ENCODE results near the gene PRCD. TPM values are rescaled to one million over a fixed set of nuclear protein-coding genes. Genes with fewer than 3 reads are reported as not detected.
"Not testable (repeated sequence)": the region's sequence is repeated elsewhere in the genome, so short reads cannot be mapped to it uniquely, and the experiment has no call there.

PRCD gene
- total RNA-seq, 1 donor from 2014 or later: not detected

DNA sequence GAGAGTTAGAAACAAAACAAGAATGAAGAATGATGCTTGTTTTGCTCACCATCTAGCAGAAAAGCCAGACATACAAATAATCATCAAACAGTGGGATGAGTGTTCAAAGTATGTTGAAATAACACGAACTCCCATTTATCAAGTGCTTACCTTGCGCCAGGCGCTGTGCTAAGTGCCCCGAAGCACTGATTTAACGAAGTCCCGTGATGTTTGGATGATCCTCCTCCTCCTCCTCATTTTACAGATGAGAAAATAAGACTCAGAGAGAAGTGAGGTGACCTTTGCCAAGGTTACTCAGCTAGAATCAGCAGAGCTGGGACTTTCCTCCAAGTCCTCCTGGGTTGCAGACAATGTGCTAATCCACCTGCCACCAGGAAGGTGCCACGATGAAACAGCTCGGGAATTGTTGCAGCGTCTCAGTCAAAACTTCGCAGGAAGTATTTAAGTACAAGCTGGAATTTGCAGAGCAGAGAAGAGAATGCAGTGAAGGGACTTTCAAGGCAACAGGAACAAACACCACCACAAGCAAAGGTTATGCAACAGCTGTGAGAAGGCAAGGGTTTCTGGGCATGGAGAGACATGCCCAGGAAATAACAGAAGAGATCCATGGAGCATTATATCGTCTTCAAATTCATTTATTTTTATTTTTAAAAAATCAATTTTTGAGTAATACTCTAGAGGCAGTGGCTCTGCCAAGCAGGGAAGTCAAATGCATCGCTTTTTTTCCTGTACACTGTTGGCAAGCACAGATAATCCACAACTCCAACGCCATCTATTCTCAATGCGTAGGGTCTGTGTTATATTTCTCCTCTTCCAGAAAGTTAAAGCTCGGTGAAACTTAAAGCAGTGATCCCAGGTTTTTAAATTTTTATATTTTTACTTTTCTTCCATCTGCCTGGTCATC is 11.1 kb downstream of the PRCD start:
- Mint-ChIP-seq H3K4me1 (ENCODE audit: low read depth) (peaks cover 10% of the 10 kb centered on the region), H3K36me3 (ENCODE audit: low read depth) (peaks cover 7% of the 10 kb centered on the region), H3K4me3 (peak overlapping the region; percentile 16), H3K27ac (peak overlapping the region; percentile 76), H3K27me3 (ENCODE audit: insufficient read depth) (peaks cover 2% of the 10 kb centered on the region), H3K9me3 (no peaks in the 10 kb centered on the region)
- no peak for DNase-seq (ENCODE audit: low spot score)
- intact Hi-C loops (cut with micrococcal nuclease): no loop called here

DNA sequence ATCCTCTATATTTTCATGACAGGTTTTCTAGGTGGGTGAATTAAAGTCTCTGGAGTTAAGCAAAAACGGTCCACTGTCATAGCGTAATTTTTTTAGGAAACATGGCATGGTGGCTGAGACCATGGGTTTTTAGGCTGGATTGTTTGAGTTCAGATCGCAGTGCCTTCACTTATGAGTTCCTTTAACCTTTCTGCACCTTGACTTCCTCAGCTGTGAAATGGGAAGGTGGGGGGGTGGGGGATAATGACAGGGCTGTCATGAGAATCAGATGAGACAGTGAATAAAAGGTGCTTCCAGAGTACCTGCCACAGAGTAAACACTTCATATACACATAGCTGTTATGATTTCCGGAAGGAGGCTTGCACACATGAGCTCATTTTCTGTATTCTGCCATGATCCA is 11.8 kb downstream of the PRCD start:
- no peak overlapping the region for H3K4me3 Mint-ChIP-seq
- intact Hi-C loops (cut with micrococcal nuclease): no loop called here
- peaks cover 16% of the 10 kb centered on the region for H3K4me1 Mint-ChIP-seq (ENCODE audit: low read depth)
- H3K36me3 Mint-ChIP-seq (ENCODE audit: low read depth): peaks cover 7% of the 10 kb centered on the region
- H3K27ac Mint-ChIP-seq: no peak overlapping the region
- no peak for DNase-seq (ENCODE audit: low spot score)
- H3K9me3 Mint-ChIP-seq: no peaks in the 10 kb centered on the region
- peaks cover 2% of the 10 kb centered on the region for H3K27me3 Mint-ChIP-seq (ENCODE audit: insufficient read depth)

DNA sequence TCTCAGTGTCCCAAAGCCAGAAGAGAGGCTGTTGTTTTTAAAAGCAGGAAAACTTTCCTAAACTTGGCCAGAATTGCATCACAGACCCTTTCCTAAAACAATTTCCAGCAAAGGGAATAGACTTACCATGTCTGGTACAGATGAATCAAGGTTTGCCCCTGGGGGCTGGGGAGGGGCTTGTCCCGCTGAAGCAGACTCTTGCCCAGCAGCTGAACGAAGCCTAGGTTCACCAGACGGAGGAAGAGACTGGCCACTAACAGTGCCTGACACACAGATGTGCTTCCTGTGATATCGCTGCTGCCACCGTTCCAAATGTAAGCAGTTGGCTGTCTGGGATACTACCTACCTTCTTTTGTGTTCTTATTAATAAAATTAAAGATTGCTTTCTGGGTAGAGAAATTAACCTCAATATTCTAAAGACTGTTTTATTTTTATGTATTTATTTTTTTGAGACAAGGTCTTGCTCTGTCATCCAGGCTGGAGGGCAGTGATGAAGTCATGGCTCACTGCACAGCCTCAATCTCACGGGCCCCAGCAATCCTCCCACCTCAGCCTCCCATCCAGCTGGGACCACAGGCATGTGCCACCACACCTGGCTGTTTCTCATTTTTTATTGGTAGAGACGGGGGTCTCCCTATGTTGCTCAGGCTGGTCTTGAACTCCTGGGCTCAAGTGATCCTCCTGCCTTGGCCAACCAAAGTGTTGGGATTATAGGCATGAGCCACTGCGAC is 13.5 kb downstream of the PRCD start:
- intact Hi-C loops (cut with micrococcal nuclease): no loop called here
- Mint-ChIP-seq H3K4me1 (ENCODE audit: low read depth) (peaks cover 22% of the 10 kb centered on the region), H3K36me3 (ENCODE audit: low read depth) (peaks cover 19% of the 10 kb centered on the region)

DNA sequence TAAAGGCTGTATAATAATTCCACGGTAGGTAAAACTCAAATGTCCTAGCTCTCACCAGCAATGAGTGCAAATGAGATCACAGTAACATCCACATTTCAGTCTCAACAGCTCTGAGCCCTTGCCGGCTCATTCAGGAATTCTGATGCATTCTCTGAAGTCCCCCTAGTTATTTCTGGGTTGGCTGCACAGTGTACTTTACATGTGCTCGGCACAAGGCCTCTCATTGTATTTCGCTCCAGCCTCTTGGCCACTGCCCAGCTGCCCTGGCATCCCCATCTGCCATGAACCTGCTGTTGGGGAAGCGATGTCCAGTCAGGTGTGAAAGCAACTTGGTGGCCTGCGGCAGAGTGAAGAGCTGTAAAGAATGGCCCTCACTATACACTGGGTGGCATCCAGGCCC is 14.3 kb downstream of the PRCD start:
- Mint-ChIP-seq H3K27me3 (ENCODE audit: insufficient read depth) (peaks cover 2% of the 10 kb centered on the region), H3K36me3 (ENCODE audit: low read depth) (peaks cover 26% of the 10 kb centered on the region), H3K4me3 (no peak overlapping the region), H3K4me1 (ENCODE audit: low read depth) (peaks cover 30% of the 10 kb centered on the region), H3K27ac (no peak overlapping the region), H3K9me3 (no peaks in the 10 kb centered on the region)
- DNase-seq (ENCODE audit: low spot score): no peak
- intact Hi-C loops (cut with micrococcal nuclease): no loop called here

More for the DNA sequence above, 13.5 kb downstream of the PRCD start:
- H3K27ac Mint-ChIP-seq: no peak overlapping the region
- H3K9me3 Mint-ChIP-seq: no peaks in the 10 kb centered on the region
- peaks cover 2% of the 10 kb centered on the region for H3K27me3 Mint-ChIP-seq (ENCODE audit: insufficient read depth)
- no peak overlapping the region for H3K4me3 Mint-ChIP-seq
- DNase-seq (ENCODE audit: low spot score): no peak

DNA sequence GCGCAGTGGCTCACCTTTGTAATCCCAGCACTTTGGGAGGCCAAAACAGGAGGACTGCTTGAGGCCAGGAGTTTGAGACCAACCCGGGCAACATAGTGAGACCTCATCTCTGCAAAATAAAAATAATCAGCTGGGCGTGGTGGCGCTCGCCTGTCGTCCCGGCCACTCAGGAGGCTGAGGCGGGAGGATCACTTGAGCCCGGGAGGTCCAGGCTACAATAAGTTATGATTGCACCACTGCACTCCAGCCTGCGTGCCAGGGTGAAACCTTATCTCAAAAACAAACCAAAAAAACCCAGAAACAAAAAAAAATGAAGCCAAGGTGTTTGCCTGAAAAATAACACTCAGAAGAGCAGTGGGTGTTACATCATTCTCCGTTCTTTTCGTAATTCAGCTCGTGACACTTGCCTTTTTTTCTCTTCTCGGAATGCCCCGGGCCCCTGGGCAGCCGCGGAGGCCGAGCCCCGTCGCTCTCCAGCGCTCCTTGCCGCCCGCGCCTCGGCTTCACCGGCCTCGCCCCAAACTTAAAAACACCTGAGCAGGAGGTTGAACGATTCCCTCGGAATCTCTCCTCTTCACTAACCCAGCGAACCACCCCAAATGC is 17.0 kb downstream of the PRCD start:
- Mint-ChIP-seq H3K9me3 (no peaks in the 10 kb centered on the region), H3K27ac (peak overlapping the region; percentile 97), H3K36me3 (ENCODE audit: low read depth) (peaks cover 44% of the 10 kb centered on the region), H3K4me3 (peak overlapping the region; percentile 98), H3K27me3 (ENCODE audit: insufficient read depth) (no peaks in the 10 kb centered on the region), H3K4me1 (ENCODE audit: low read depth) (peaks cover 43% of the 10 kb centered on the region)
- peak; percentile 29 for DNase-seq (ENCODE audit: low spot score)
- intact Hi-C loops (cut with micrococcal nuclease): loop anchor here (1.0 to 5.0 kb wide), 5 partner anchors 42 to 1705 kb away; partner anchors contain the start of genes PRPSAP1, SRSF2 and UBE2O

DNA sequence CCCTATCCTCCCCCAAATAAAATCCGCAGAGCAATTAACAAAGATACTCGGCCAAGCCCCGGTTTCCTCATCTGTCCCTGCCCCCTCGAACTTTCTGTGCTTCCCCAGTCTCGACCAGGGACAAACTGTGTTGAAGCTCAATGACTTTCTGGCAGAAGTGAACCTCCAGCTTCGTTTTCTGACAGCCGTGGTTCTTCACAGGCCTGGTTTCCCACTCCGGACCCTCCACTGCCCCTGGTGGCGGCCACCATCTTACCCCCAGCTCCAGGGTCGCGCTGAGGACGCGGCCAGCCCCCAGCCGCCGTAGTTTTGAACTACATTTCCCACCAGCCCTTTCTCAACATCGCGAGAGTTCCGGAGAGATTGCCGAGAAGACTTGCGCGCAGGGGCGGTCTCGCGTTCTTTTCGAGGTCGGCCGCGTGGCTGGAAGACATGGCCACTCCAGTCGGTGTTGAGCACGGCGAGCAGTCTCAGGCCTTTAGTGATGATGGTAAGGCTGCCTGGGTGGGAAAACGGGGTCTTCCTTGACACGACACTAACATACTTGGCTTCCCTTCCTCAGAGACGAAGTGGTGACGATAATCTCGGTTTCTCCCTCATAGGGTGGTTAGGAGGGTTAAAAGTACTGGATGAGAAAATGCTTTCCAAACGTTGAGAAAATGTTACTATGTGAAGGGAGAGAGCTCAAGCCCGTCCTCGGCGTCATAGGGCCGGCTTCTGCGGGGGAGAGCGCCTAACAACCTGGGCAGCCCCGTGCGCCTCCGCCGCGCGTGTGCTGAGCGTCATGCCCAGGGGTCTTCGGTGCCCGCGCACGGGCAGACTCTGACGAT is 17.7 kb downstream of the PRCD start:
- Mint-ChIP-seq H3K4me3 (peak overlapping the region; percentile 98), H3K9me3 (no peaks in the 10 kb centered on the region), H3K27ac (peak overlapping the region; percentile 97), H3K4me1 (ENCODE audit: low read depth) (peaks cover 43% of the 10 kb centered on the region), H3K27me3 (ENCODE audit: insufficient read depth) (no peaks in the 10 kb centered on the region), H3K36me3 (ENCODE audit: low read depth) (peaks cover 47% of the 10 kb centered on the region)
- intact Hi-C loops (cut with micrococcal nuclease): loop anchor here (1.0 to 5.0 kb wide), 7 partner anchors 42 to 1705 kb away; partner anchors contain the start of genes PRPSAP1, SRSF2 and UBE2O
- peak; percentile 93 for DNase-seq (ENCODE audit: low spot score)

DNA sequence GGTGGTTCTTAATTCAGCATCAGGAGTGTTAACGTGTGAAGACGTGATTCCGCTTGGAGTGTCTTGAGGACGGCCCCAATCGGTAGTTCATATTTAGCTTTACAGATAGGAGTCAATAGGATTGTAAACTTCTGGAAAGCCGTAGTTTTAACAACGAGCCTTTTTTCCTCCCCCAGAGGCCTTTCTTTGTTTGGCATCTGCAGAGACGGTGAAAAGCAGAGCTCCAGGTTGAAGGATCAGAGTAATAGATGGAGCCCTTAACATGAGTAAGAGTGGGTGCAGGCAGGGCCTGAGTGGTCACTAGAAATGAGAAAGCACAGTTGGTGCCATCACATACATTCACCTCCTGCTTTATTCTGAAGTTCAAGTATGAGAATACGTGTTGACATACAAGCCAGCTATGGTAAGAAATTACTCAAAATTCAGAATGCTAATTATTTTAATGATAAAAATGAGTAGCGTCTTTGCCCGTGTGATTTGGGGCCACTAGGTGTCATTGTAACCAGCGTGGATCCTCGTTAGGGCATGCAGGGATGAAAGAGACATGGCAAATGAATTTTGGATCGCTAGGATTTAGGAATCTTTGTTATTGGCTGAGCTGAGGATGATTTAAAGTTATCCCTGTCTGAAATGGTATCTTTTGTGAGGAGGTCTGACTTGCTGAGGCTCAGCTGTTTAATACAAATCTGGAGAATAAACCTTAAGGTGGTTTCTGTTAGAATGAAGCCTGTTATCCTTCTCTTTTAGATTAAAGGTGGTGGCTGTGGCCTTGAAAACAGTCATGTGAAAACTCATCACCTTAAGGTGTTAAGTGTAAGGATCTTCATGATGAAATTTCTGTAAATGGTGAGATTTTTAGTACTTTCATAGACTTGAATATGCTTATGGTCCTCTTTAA is 18.6 kb downstream of the PRCD start:
- Mint-ChIP-seq H3K4me3 (peak overlapping the region; percentile 98), H3K36me3 (ENCODE audit: low read depth) (peaks cover 56% of the 10 kb centered on the region), H3K27me3 (ENCODE audit: insufficient read depth) (no peaks in the 10 kb centered on the region), H3K27ac (peak overlapping the region; percentile 97), H3K9me3 (no peaks in the 10 kb centered on the region), H3K4me1 (ENCODE audit: low read depth) (peaks cover 52% of the 10 kb centered on the region)
- no peak for DNase-seq (ENCODE audit: low spot score)
- intact Hi-C loops (cut with micrococcal nuclease): loop anchor here (1.0 to 5.0 kb wide), 5 partner anchors 66 to 1706 kb away; partner anchors contain the start of genes PRPSAP1 and UBE2O

DNA sequence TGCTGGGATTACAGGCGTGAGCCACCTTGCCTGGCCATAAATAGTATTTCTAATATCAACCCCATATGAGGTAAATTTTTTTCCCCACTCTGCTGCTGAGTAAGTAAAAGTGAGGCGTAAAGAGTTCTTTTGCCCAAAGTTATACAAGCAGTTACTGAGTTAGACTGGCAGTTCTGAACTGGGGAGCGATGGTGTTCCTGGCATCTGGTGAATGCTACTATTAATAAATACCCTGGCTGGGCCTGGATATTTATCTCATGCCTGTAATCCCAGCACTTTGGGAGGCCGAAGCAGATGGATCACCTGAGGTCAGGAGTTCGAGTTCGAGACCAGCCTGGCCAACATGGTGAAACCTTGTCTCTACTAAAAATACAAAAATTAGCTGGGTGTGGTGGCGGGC is 19.6 kb downstream of the PRCD start:
- peak overlapping the region; percentile 98 for H3K4me3 Mint-ChIP-seq
- not testable (repeated sequence) for H3K27me3 Mint-ChIP-seq (ENCODE audit: insufficient read depth); DNase-seq (ENCODE audit: low spot score); H3K9me3 Mint-ChIP-seq
- peak overlapping the region; percentile 97 for H3K27ac Mint-ChIP-seq
- H3K4me1 Mint-ChIP-seq (ENCODE audit: low read depth): peaks cover 53% of the 10 kb centered on the region
- intact Hi-C loops (cut with micrococcal nuclease): loop anchor here (2.0 to 5.0 kb wide), 4 partner anchors 107 to 1707 kb away; partner anchors contain the start of genes PRPSAP1 and UBE2O
- peaks cover 56% of the 10 kb centered on the region for H3K36me3 Mint-ChIP-seq (ENCODE audit: low read depth)

DNA sequence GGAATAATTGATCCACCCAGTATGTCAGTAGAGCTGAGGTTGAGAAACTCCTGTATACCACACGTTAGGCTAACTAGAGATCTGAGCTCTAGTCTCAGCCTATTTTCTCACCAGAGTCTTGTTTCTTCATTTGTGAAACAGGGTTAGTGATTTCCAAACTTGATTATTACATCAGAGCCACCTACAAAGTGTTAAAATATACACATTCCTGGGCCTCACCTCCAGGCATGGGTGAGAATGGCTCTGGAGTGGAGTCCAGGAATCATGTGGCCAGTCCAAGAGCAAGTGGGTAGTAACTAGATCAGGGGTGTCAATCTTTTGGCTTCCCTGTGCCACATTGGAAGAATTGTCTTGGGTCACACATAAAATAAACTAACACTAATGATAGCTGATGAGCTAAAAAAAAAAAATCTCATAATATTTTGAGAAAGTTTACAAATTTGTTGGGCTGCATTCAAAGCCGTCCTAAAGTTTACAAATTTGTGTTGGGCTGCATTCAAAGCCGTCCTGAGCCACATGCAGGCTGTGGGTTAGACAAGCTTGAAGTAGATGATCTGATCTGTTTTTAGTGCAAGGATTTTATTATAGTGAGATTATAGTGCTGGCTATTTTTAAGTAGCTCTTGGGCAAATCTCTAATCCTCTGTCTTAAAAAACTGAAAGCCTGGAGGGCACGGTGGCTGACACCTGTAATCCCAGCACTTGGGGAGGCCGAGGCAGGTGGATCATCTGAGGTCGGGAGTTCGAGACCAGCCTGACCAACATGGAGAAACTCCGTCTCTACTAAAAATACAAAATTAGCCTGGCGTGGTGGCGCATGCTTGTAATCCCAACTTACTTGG is 20.4 kb downstream of the PRCD start:
- DNase-seq (ENCODE audit: low spot score): no peak
- H3K36me3 Mint-ChIP-seq (ENCODE audit: low read depth): peaks cover 55% of the 10 kb centered on the region
- no peaks in the 10 kb centered on the region for H3K9me3 Mint-ChIP-seq
- intact Hi-C loops (cut with micrococcal nuclease): no loop called here
- peak overlapping the region; percentile 58 for H3K27ac Mint-ChIP-seq
- no peaks in the 10 kb centered on the region for H3K27me3 Mint-ChIP-seq (ENCODE audit: insufficient read depth)
- peak overlapping the region; percentile 78 for H3K4me3 Mint-ChIP-seq
- peaks cover 55% of the 10 kb centered on the region for H3K4me1 Mint-ChIP-seq (ENCODE audit: low read depth)

DNA sequence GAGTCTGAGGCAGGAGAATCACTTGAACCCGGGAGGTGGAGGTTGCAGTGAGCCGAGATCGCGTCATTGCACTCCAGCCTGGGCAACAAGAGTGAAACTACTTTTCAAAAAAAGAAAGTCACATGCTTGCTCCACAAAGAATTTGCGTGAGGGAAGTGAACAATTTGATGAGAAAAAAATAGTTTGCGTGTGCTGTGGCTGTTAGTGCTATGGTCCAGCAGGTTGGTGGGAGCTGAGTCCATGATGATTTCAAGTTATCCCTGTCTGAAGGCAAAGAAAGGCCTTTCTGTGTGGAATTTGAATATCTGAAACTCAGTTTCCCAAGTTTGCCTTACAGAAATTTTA is 21.0 kb downstream of the PRCD start:
- Mint-ChIP-seq H3K4me1 (ENCODE audit: low read depth) (peaks cover 56% of the 10 kb centered on the region), H3K4me3 (peak overlapping the region; percentile 78), H3K9me3 (no peaks in the 10 kb centered on the region), H3K27me3 (ENCODE audit: insufficient read depth) (no peaks in the 10 kb centered on the region), H3K36me3 (ENCODE audit: low read depth) (peaks cover 61% of the 10 kb centered on the region), H3K27ac (no peak overlapping the region)
- DNase-seq (ENCODE audit: low spot score): no peak
- intact Hi-C loops (cut with micrococcal nuclease): no loop called here

DNA sequence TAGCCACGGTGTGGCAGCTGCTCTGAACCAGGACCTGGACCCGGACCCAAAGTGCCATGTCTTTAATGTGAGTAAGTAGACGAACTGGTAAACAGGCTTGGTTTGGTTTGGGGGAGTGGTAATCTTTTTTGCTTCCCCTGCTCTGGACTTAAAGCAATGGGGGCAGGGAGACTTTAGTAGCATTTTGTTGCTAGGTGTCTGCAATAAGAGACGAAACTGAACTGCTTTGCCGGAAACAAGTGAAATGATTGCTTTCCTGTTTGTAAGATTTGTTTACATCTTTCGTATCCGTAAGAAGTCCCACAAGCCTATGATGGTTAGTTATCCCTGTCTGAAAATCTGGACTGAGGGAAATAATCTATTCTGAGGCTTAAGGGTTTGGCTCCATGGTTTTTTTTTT is 21.5 kb downstream of the PRCD start:
- Mint-ChIP-seq H3K4me3 (peak overlapping the region; percentile 78), H3K36me3 (ENCODE audit: low read depth) (peaks cover 66% of the 10 kb centered on the region), H3K4me1 (ENCODE audit: low read depth) (peaks cover 56% of the 10 kb centered on the region), H3K27me3 (ENCODE audit: insufficient read depth) (no peaks in the 10 kb centered on the region), H3K27ac (peak overlapping the region; percentile 53), H3K9me3 (no peaks in the 10 kb centered on the region)
- no peak for DNase-seq (ENCODE audit: low spot score)
- intact Hi-C loops (cut with micrococcal nuclease): no loop called here

Measured in activated T-helper 1 cell treated with anti-CD3 and anti-CD28 coated beads, Interleukin-12 subunit alpha, Interleukin-12 subunit beta, Interleukin-2, Interleukin-4 antibody, amounts not matched to agents 30 ng/mL and 10 ng/mL and 1 ng/mL, durations not matched to agents 14 hours and 24 hours and 36 hours (primary cell).